T-helper 2 cell treated with Interferon-gamma antibody and Interleukin-4, amounts not matched to agents 5 μg/mL and 100 μg/mL, for 36 hours (primary cell): ENCODE results near the gene PPP2R5D.
"Not testable (repeated sequence)": the region's sequence is repeated elsewhere in the genome, so short reads cannot be mapped to it uniquely, and the experiment has no call there.

Experiments used
- DNase-seq: peaks from one replicate; pipeline ENCODE4 v3.0.0; 2021; ENCODE audit warnings: low spot score
- H3K27ac Mint-ChIP-seq: one replicate; pipeline ENCODE4 v1.8.0; 2021; ENCODE audit warnings: mild to moderate bottlenecking, mixed read lengths
- H3K27me3 Mint-ChIP-seq: one replicate; pipeline ENCODE4 v1.8.0; 2021; ENCODE audit warnings: low read depth, mixed read lengths
- H3K36me3 Mint-ChIP-seq: one replicate; pipeline ENCODE4 v1.8.0; 2021; ENCODE audit warnings: low read depth, mixed read lengths
- H3K4me1 Mint-ChIP-seq: one replicate; pipeline ENCODE4 v1.8.0; 2021; ENCODE audit warnings: low read depth, mixed read lengths
- H3K4me3 Mint-ChIP-seq: one replicate; pipeline ENCODE4 v1.8.0; 2022; ENCODE audit warnings: mild to moderate bottlenecking, moderate library complexity, mixed read lengths
- H3K9me3 Mint-ChIP-seq: one replicate; pipeline ENCODE4 v1.8.0; 2021; ENCODE audit warnings: mixed read lengths

Gene PPP2R5D

GRCh38 chr6:42989923-42990322, 5.6 kb downstream of the PPP2R5D start:
- Mint-ChIP-seq H3K27ac (no peak overlapping the region), H3K9me3 (no peaks in the 10 kb centered on the region)

DNA sequence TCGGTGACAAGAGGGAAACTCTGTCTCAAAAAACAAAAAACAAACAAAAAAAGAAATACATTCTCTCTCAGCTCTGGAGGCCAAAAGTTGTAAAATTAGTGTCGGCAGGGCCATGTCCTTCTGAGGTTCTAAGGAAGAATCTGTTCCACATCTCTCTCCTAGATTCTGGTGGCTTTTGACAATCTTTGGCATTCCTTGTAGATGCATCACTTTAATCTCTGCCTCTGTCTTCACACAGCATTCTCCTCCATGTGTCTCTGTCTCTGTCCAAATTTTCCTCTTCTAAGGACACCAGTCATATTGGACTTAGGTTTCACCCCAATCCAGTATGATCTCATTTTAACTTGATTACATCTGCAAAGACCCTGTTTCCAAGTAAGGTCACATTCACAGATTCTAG, 9.1 kb downstream of the PPP2R5D start:
- DNase-seq = no peak
- H3K27ac Mint-ChIP-seq = no peak overlapping the region

More at GRCh38 chr6:42989923-42990322, 5.6 kb downstream of the PPP2R5D start:
- Mint-ChIP-seq H3K27me3 (no peaks in the 10 kb centered on the region), H3K36me3 (peaks cover 29% of the 10 kb centered on the region), H3K4me1 (peaks cover 31% of the 10 kb centered on the region), H3K4me3 (no peak overlapping the region)
- DNase-seq = no peak

GRCh38 chr6:42996513-42996912, 12.1 kb downstream of the PPP2R5D start:
- Mint-ChIP-seq H3K27me3 (no peaks in the 10 kb centered on the region), H3K4me3 (no peak overlapping the region), H3K27ac (no peak overlapping the region), H3K4me1 (peaks cover 2% of the 10 kb centered on the region), H3K36me3 (peaks cover 12% of the 10 kb centered on the region), H3K9me3 (no peaks in the 10 kb centered on the region)
- no peak for DNase-seq

More for the DNA sequence above, 9.1 kb downstream of the PPP2R5D start:
- H3K36me3 Mint-ChIP-seq = peaks cover 23% of the 10 kb centered on the region
- peaks cover 5% of the 10 kb centered on the region for H3K4me1 Mint-ChIP-seq
- H3K27me3 Mint-ChIP-seq = no peaks in the 10 kb centered on the region
- H3K9me3 Mint-ChIP-seq = no peaks in the 10 kb centered on the region
- no peak overlapping the region for H3K4me3 Mint-ChIP-seq

DNA sequence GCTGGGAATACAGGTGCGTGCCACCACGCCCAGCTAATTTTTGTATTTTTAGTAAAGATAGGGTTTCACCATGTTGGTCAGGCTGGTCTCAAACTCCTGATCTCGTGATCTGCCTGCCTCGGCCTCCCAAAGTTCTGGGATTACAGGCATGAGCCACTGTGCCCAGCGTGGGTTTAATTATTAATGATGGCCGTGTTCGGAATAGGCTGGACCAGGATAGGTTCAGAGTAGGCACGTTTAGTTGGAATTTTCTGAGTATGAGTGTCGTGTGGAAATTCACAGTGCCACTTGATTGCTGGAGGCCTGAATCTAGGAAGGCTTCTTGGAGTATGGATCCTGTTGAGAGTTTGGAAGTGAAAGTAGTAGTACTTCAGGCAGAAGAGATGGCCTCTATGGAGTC, 13.8 kb downstream of the PPP2R5D start:
- H3K27ac Mint-ChIP-seq, H3K27me3 Mint-ChIP-seq, H3K9me3 Mint-ChIP-seq, H3K4me3 Mint-ChIP-seq, H3K4me1 Mint-ChIP-seq, DNase-seq: not testable (repeated sequence)
- peaks cover 12% of the 10 kb centered on the region for H3K36me3 Mint-ChIP-seq

- H3K4me3 Mint-ChIP-seq = no peak overlapping the region
- no peak overlapping the region for H3K27ac Mint-ChIP-seq
- H3K36me3 Mint-ChIP-seq = peaks cover 10% of the 10 kb centered on the region
- H3K4me1 Mint-ChIP-seq = no peaks in the 10 kb centered on the region
- no peaks in the 10 kb centered on the region for H3K9me3 Mint-ChIP-seq
- no peaks in the 10 kb centered on the region for H3K27me3 Mint-ChIP-seq
- DNase-seq = no peak
These were observed 17.5 kb downstream of the PPP2R5D start for GRCh38 chr6:43001843-43002242.

DNA sequence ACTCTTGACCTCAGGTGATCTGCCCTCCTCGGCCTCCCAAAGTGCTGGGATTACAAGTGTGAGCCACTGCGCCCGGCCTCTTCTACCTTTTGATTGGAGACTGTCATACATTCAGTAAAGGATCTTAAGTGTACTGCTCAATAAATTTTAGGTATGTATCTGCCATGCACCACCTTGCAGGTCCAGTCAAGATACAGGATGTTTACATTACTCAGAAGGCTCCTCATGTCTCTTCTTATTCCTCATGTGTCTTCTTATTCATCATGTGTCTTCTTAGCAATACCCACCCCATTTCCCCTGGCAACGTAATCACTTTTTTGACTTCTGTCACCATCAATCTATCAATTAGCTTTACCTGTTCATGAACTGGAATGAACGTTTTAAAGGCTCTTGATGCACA, 21.5 kb downstream of the PPP2R5D start:
- no peak overlapping the region for H3K27ac Mint-ChIP-seq
- peaks cover 23% of the 10 kb centered on the region for H3K36me3 Mint-ChIP-seq
- no peak overlapping the region for H3K4me3 Mint-ChIP-seq
- no peaks in the 10 kb centered on the region for H3K27me3 Mint-ChIP-seq
- DNase-seq = no peak
- H3K9me3 Mint-ChIP-seq = no peaks in the 10 kb centered on the region
- H3K4me1 Mint-ChIP-seq = peaks cover 3% of the 10 kb centered on the region

DNA sequence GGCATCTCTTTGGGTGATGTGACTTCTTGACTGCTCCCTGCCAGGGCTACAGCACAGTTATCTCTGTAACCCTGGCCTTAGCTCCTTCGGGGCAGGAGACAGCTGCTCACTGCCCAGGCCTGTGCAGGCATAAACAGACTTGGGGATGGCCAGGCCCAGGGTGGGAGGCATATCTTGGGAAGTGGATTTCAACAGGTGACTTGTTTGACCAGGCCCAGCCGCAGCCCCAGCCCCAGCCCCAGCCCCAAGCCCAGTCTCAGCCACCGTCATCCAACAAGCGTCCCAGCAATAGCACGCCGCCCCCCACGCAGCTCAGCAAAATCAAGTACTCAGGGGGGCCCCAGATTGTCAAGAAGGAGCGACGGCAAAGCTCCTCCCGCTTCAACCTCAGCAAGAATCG, 21.9 kb downstream of the PPP2R5D start:
- DNase-seq = no peak
- Mint-ChIP-seq H3K27me3 (no peaks in the 10 kb centered on the region), H3K9me3 (no peaks in the 10 kb centered on the region), H3K36me3 (peaks cover 26% of the 10 kb centered on the region), H3K4me1 (peaks cover 3% of the 10 kb centered on the region), H3K4me3 (no peak overlapping the region), H3K27ac (no peak overlapping the region)

DNA sequence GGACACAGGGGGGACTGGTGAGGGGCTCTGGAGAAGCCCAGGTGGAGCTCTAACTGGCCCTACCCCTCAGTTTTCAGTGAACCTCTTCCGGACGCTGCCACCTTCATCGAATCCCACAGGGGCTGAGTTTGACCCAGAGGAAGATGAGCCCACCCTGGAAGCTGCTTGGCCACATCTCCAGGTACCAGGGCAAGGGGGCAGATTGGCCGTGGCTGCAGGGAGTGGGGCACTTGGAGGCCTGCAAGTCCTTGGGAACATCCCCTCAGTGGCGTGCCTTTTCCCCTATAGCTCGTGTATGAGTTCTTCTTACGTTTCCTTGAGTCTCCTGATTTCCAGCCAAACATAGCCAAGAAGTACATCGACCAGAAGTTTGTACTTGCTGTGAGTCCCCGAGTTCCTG, 22.8 kb downstream of the PPP2R5D start:
- Mint-ChIP-seq H3K4me3 (no peak overlapping the region), H3K27ac (no peak overlapping the region), H3K4me1 (peaks cover 4% of the 10 kb centered on the region), H3K9me3 (no peaks in the 10 kb centered on the region), H3K36me3 (peaks cover 31% of the 10 kb centered on the region), H3K27me3 (no peaks in the 10 kb centered on the region)
- DNase-seq = no peak

DNA sequence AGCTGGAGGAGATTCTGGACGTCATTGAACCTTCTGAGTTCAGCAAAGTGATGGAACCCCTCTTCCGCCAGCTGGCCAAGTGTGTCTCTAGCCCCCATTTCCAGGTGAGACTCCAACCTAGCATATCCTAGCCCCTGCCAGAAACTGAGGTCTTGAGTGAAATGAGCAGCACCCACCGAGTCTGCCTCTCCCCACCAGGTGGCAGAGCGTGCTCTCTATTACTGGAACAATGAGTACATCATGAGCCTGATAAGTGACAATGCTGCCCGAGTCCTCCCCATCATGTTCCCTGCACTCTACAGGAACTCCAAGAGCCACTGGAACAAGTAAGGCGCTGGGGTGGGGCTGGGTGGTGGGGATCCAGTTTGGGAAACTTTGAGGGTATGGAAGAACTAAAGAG, 24.8 kb downstream of the PPP2R5D start:
- Mint-ChIP-seq H3K27me3 (no peaks in the 10 kb centered on the region), H3K36me3 (peaks cover 44% of the 10 kb centered on the region), H3K4me1 (peaks cover 18% of the 10 kb centered on the region), H3K9me3 (no peaks in the 10 kb centered on the region), H3K4me3 (no peak overlapping the region), H3K27ac (no peak overlapping the region)
- DNase-seq = no peak

DNA sequence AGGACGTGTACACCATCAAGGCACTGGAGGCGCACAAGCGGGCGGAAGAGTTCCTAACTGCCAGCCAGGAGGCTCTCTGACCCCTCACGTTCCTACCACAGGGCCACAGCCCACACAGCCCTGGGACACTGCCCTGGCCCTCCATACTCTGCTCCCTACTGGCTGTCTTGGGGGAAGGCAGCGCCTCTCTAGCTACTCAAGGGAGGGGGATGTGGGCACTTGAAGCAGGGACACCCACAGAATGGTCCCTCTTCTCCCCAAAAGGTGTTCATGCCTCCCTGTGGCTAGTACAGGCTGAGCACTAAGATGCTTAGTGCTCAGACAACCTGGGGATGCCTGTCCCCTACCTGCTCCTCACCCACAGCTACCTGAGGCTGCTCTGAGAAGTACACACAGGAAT, 26.8 kb downstream of the PPP2R5D start:
- Mint-ChIP-seq H3K27me3 (no peaks in the 10 kb centered on the region), H3K4me1 (peaks cover 31% of the 10 kb centered on the region), H3K9me3 (no peaks in the 10 kb centered on the region), H3K27ac (no peak overlapping the region), H3K36me3 (peaks cover 46% of the 10 kb centered on the region), H3K4me3 (peak overlapping the region; percentile 97)
- no peak for DNase-seq

DNA sequence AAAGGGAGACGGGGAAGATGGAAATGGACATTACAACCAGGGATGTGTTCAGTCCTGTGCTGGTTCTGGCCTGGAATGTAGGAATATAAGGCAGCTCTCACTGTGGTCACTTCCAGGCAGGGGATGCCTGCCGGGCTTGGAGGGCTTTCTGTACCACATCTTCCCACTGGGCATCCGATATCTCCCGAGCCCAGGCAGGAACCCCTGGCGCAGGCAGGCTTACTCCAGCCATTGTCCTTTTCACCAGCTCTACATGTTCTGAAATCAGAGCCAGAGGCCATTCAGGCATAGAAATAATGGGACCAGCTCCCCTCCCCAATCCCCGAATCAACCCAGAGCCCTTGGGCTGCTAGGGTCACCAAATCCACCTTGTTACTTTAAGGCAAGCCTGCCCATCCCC, 28.0 kb downstream of the PPP2R5D start:
- Mint-ChIP-seq H3K27me3 (no peaks in the 10 kb centered on the region), H3K4me3 (peak overlapping the region; percentile 97), H3K27ac (no peak overlapping the region), H3K4me1 (peaks cover 34% of the 10 kb centered on the region), H3K9me3 (no peaks in the 10 kb centered on the region), H3K36me3 (peaks cover 49% of the 10 kb centered on the region)
- no peak for DNase-seq

GRCh38 chr6:43013097-43013842, 28.9 kb downstream of the PPP2R5D start:
- peaks cover 54% of the 10 kb centered on the region for H3K36me3 Mint-ChIP-seq
- peaks cover 34% of the 10 kb centered on the region for H3K4me1 Mint-ChIP-seq
- peak overlapping the region; percentile 97 for H3K4me3 Mint-ChIP-seq
- H3K27ac Mint-ChIP-seq = peak overlapping the region; percentile 92
- no peaks in the 10 kb centered on the region for H3K9me3 Mint-ChIP-seq
- DNase-seq = no peak
- no peaks in the 10 kb centered on the region for H3K27me3 Mint-ChIP-seq

GRCh38 chr6:43013843-43014433, 29.6 kb downstream of the PPP2R5D start, which contains the start of the genes KLHDC3 and MEA1:
KLHDC3 (plus strand) TSS chr6:43014249; CDS start chr6:43017193, 2,944 bp downstream.
MEA1 (minus strand) TSS chr6:43013946; CDS start chr6:43013813, 133 bp downstream.
- H3K4me1 Mint-ChIP-seq = peaks cover 34% of the 10 kb centered on the region
- H3K36me3 Mint-ChIP-seq = peaks cover 59% of the 10 kb centered on the region
- DNase-seq = peak; percentile 99

DNA sequence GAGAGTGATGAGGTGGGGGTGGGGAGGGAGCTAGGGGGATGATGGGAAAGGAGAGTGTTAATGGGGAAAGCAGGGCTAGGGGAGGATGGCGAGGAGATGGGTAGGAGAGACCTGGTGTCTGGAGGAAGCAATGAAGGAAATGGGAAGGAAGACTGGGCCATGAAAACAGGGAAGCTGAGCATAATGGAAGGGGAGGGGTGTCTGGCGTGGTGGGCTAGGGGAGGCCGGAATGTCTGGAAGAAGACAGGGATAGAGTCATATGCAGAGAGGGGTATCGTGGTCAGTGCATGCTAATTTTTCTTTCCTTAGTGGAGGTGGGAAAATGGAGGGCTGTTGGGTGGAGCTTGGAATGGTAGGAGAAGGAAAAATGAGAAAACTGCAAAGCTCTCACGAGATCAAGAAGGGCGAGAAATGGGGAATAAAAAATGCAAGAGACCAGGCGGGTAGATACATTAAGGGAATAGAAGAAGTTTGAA, 30.1 kb downstream of the PPP2R5D start:
- Mint-ChIP-seq H3K27ac (peak overlapping the region; percentile 92), H3K4me3 (peak overlapping the region; percentile 97), H3K4me1 (peaks cover 34% of the 10 kb centered on the region), H3K9me3 (no peaks in the 10 kb centered on the region), H3K36me3 (peaks cover 59% of the 10 kb centered on the region), H3K27me3 (no peaks in the 10 kb centered on the region)
- DNase-seq = no peak

More at GRCh38 chr6:43013843-43014433, 29.6 kb downstream of the PPP2R5D start, which contains the start of the genes KLHDC3 and MEA1:
- no peaks in the 10 kb centered on the region for H3K27me3 Mint-ChIP-seq
- peak within 1 kb of the TSS; percentile 97 for H3K4me3 Mint-ChIP-seq
- no peaks in the 10 kb centered on the region for H3K9me3 Mint-ChIP-seq
- peak within 1 kb of the TSS; percentile 92 for H3K27ac Mint-ChIP-seq
